Measurements from ENCODE around the gene UBE2R2.

DNA sequence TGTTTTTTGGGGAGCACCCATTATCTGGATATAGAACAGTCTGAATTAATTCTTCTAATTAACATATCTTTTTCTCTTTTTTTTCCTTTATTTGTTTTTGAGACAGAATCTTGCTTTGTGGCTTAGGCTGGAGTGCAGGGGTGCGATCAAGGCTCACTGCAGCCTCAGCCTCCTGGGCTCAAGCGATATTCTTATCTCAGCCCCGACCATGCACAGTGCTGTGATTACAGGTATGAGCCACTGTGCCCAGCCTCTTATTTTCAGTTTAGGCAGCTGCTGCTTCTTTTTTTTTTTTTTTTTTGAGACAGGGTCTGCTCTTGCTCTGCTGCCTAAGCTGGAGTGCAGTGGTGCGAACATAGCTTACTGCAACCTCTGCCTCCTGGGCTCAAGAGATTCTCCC is 20.2 kb downstream of the UBE2R2 start:
- no peak for TF ChIP-seq POLR2A (IDR thresholded peaks at IDR 0.05; ENCODE audit: low read length)
- TF ChIP-seq GATA1 (IDR thresholded peaks at IDR 0.05; ENCODE audit: low read depth, low read length): no peak

Measured in erythroblast (primary cell).